T-helper 9 cell (primary cell): ENCODE data around the gene ROBO2.

Experiments
- DNase-seq: peaks from one replicate; pipeline ENCODE4 v3.0.0-alpha.2; 2020

Gene ROBO2

DNA sequence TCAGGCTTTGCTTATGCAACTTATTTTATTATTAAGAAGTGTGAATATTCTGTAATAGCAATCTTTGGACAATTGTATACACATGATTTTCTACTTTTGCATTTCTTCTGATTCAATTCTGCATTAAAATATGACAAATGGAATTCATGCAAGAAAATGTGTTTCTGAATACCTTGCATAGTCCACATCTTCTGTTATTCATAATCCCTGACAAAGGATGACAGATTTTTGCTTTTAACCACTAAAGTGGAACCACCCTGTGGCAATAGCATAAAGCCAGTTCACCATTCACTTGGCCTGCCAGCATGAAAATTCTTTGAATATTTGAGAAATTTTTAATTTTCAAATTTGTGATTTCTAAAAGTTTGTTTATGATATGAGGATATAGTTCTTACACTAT lies 397.0 kb downstream of the ROBO2 start:
- no peak for DNase-seq

DNA sequence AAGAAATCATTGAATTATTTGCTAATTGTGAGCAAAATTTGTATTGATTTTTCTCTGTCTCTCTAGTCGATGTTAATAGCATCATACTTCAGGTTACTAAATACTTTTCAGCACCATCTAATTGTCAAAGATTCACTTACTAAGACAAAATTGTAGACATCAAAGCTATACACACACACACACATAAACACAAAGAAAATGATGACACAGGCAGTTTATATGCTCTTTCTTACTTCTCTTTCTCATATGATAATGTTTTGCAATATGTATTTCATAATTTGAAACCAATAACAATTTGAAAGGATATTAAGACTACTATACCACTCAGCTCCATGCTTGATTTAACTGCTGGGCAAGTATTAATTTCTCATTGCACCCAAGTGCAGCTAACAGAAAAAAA lies 406.2 kb downstream of the ROBO2 start:
- no peak for DNase-seq

DNA sequence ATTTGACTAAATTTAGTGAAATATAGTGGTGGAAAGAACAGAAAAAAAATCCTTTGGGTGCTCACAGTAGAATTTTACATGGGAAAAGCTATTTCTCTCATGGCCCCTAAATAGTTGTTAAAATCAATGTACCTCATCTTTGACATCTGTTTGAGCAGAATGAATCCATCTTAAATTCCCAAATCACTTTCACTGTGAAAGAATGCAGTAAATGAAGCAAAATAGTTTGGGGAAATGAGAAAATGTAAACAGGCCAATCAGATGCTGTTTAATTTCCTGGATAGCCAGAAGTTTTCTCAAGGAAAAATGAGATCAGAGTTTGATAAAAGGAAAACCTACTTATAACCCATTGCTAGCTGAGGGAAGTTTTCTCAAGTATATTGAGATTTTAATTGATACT lies 406.9 kb downstream of the ROBO2 start:
- no peak for DNase-seq

- no peak for DNase-seq
These were observed 409.8 kb downstream of the ROBO2 start for GRCh38 chr3:77449459-77450350.

GRCh38 chr3:77456431-77456830 lies 416.5 kb downstream of the ROBO2 start:
- DNase-seq = no peak

DNA sequence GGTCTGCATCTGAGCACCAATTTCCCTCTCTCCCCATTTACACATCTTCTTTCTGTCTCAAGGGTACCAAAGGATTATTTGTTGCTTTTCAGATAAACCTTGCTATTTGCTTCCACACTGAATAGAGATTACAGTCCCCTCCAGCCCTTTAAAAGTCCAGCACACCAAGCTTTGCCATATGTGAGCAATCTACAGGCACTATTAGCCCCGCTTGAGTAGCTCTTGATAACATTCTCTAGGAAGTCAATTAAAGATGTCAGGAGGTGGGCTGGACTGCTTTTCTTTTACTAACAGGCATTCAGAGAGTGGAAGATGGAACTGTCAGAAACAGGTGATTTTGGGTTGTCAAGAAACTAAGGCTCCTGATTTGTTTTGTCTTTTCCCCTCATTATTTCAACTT lies 417.0 kb downstream of the ROBO2 start:
- no peak for DNase-seq

- no peak for DNase-seq
These were observed 420.0 kb downstream of the ROBO2 start for GRCh38 chr3:77459926-77460325.

- no peak for DNase-seq
These were observed 420.4 kb downstream of the ROBO2 start for GRCh38 chr3:77460326-77460725.

DNA sequence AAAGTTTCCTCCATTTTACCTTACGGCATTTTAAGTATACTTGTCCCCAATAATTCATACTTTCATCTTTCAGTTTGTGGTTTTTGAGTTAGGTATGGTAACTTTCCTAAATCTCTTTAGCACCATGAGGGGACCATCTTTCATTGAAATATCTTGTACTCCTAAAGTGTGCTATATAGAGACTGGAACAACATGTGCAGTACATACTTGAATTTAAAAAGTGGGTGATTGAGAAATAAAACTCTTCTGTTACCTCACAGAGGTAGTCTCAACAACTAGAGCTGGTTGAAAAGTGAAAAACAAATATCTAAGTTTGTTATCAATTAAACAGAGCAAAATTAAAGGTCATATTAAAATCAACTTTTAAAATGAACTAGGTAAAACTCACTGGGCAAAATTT lies 423.1 kb downstream of the ROBO2 start:
- no peak for DNase-seq

GRCh38 chr3:77464111-77464688 lies 424.3 kb downstream of the ROBO2 start:
- DNase-seq = no peak

GRCh38 chr3:77466562-77467115 lies 426.7 kb downstream of the ROBO2 start:
- no peak for DNase-seq

DNA sequence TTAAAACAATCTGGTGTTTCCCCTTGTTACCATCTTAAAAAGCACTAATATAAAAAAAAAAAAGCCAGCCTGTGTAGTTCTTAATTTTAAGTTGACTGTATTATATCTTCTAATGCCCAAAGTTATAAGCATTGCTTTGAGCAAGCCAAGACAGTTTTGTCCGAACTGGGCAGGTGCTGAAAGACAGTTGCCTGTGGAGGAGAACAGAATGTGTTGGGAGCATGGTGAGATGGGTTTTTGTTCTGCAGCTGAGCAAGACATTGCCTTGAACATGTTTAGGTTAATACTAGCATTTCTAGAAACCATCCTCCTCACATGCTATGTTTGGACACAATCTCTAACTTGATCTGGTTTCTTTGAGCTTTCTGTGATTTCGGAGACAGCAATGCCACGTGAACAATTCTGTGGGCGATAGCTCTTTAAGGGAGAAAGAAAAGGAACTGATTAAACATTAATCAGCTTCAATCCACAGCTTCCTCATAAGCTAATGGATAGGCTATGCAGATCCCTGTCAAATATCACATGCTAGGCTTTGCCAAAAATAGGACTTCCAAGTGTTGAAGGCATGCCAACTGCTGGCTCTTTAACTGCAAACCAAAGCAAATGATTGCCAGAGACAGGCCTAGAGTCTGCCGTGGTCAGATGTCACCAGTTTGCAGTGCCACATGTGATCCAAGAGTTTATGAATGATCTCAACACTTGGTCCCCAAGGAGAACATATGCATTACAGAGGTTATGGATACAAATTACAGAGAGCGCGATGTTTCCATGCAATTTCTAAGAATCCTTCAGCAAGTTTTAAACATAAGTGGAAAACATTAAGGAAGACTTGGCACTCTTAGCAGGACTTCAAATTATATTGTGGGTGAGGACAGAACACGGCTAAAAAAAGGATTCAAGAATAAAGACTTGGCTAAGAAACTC lies 428.1 kb downstream of the ROBO2 start:
- no peak for DNase-seq

DNA sequence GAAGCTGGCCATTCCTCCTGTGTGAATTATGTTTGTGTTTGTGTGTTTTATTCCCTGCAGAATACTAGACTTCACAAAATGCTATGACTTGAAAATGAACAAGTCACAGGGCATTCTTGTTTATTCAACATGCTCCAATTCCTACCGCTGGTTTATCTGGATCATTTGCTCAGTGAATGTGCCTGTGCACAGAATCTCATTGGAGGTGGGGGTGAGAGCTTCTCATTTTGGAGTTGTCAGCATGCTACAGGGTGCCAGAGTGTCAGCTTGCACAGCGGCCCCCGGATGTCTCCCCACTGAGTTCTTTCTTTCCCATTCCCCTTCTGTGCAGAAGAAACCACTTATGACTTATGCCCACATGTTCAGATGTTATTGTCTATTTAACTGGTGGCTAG lies 428.7 kb downstream of the ROBO2 start:
- no peak for DNase-seq

- no peak for DNase-seq
These were observed 435.6 kb downstream of the ROBO2 start for GRCh38 chr3:77475507-77475906.

DNA sequence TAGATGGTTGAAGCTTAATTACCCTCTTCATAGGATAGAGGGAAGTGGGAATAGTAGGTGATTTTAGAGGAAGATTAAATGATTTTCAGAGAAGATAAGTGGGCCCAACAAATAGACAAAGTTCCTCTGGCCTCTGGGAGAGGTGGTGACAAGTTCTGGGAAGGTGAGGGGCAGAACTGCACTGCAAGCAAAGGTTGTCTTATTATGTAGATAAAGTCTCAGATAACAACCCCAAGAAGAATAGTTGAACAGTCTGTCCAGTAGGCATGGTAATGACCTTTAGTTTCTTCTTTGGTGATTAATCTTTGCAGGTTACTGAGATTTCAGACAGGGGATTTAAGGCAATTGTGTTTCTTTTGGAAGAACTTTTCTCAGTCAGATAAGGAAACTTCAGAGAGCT lies 439.1 kb downstream of the ROBO2 start:
- no peak for DNase-seq

DNA sequence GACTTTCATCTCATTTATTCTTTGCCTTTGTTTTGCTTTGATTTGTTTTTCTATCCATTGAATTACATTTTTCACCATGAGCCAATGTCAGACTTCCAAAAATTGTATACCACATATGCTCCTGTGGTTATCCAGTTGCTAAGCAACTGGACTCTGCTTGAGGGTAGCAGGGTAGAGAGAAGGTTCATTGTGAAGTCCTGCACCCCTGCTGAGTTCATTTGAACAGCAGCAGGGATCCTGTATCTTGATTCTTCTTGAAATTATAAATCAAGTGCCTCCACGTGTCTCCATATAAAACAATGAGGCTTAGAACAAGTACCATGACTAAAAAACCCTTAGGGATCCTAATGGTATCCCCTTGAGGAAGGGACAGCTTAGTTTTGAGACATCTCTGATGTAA lies 449.3 kb downstream of the ROBO2 start:
- no peak for DNase-seq

GRCh38 chr3:77491961-77492360 lies 452.1 kb downstream of the ROBO2 start:
- no peak for DNase-seq

DNA sequence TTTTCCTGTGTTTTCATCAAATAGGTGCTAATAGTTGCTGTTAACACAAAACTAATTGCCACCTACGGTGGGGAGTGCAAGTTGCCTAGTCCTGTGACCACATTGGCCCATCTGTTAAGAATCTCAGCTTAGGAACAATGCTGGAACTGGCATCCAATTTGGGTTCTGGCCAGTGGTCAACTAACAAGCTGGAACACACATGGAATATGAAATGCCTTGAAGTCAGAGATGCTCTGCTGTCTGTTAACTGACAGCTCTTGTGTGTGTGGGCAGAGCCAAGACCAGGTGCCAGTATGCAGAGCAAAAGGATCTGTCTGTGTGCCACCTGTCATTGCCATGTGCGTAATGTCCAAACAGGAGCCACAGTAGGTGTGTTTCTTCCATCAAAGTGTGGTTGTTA lies 460.8 kb downstream of the ROBO2 start:
- DNase-seq = no peak

- no peak for DNase-seq
These were observed 466.5 kb downstream of the ROBO2 start for GRCh38 chr3:77506384-77506783.

DNA sequence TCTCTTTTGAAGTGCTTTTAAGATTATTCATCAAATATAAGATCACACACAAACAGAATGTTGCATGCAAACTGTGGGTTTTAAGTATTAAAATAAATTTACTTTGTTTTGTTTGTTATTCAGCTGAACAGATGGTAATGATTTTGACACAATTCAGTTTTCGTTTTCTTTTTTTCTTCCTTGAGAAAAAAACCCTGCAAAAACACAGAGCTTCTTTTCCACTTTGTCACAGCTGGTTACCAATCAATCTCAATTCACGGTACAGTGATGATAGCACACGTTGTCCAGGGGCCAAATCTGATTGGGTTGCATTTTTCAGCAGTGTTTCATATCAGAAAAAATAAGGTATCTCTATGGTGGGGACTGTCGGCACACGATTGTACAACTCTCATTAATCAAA lies 473.6 kb downstream of the ROBO2 start:
- DNase-seq = no peak

DNA sequence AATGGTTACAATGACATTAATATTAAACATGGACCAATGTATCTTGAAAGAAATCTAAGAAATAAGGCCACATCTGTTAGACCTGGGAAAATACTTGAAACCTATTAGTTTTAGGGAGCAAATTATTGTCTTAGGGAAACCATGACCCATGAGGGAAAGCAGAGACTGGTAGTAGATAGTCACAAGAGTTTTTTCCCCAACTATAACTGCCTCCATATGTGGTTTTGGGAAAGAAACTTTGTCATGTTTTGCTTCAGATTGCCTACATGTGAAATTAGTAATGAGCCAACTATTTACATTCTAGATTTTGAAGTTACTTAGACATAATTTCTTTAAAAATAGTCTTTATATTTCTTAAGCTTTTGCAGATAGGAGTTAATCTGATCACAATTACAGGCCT lies 474.9 kb downstream of the ROBO2 start:
- DNase-seq = no peak

DNA sequence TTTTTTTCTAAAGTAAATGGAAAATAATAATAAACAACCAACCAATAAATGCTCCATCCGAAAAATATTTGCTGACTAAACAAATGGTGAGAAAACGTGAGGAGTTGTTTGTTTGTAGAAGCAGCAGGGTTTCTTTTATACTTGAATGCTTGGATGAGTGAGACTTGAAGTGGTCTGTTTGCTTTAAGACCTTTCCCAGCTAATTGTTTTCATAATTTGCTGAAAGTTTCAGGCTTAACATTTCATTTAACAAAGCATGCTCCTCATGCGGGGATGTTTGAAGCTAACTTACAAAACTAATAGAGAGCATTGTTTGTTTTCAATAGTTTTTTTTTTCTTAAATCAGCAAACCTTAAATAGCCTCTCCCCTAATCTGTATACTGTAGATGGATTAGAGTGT lies 484.6 kb downstream of the ROBO2 start:
- DNase-seq = no peak
